A673 (cell line): ENCODE data around the gene NDRG3.

Experiments used
- EZH2 ChIP-seq: fragments of 200-600 bp; sonication (generic); IDR thresholded peaks from 2 replicates; pipeline ENCODE4 v1.6.1; 2017; ENCODE audit warnings: borderline replicate concordance, low read depth, mild to moderate bottlenecking, mixed read lengths, antibody characterized with exemption, low read length; ENCODE audit not compliant: poor library complexity, severe bottlenecking
- TF ChIP-seq, protein P1 (sequence below): fragments of 300-800, 200-600 bp; sonication (generic); conservative IDR thresholded peaks from 2 replicates; pipeline ENCODE4 v1.5.1; 2017; ENCODE audit warnings: low read depth, mild to moderate bottlenecking, antibody characterized with exemption, low read length, moderate library complexity, mixed read lengths

GRCh38 chr20:36744243-36744642, 1.6 kb downstream of the NDRG3 start:
- TF ChIP-seq, protein P1, sequence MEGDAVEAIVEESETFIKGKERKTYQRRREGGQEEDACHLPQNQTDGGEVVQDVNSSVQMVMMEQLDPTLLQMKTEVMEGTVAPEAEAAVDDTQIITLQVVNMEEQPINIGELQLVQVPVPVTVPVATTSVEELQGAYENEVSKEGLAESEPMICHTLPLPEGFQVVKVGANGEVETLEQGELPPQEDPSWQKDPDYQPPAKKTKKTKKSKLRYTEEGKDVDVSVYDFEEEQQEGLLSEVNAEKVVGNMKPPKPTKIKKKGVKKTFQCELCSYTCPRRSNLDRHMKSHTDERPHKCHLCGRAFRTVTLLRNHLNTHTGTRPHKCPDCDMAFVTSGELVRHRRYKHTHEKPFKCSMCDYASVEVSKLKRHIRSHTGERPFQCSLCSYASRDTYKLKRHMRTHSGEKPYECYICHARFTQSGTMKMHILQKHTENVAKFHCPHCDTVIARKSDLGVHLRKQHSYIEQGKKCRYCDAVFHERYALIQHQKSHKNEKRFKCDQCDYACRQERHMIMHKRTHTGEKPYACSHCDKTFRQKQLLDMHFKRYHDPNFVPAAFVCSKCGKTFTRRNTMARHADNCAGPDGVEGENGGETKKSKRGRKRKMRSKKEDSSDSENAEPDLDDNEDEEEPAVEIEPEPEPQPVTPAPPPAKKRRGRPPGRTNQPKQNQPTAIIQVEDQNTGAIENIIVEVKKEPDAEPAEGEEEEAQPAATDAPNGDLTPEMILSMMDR = no peak
- no peak for TF ChIP-seq EZH2
